GM19043 (cell line): ENCODE results near the gene SSBP3.

Experiments
- ATAC-seq: cut with Tn5 transposase; IDR thresholded peaks from one replicate; pipeline ENCODE4 v1.9.1; 2021; ENCODE audit warnings: low read depth; ENCODE audit not compliant: unreplicated experiment

Gene SSBP3

GRCh38 chr1:54335011-54335754 lies 71.0 kb downstream of the SSBP3 start:
- no peak for ATAC-seq

- ATAC-seq, result no peak
Observed at GRCh38 chr1:54332781-54333585, 73.2 kb downstream of the SSBP3 start.

GRCh38 chr1:54331843-54332463 lies 74.2 kb downstream of the SSBP3 start:
- ATAC-seq, result no peak

GRCh38 chr1:54331091-54331772 lies 75.0 kb downstream of the SSBP3 start:
- no peak for ATAC-seq

- ATAC-seq, result no peak
Observed at GRCh38 chr1:54329312-54330003, 76.7 kb downstream of the SSBP3 start.

GRCh38 chr1:54328066-54328636 lies 78.0 kb downstream of the SSBP3 start:
- no peak for ATAC-seq

- no peak for ATAC-seq
Observed at GRCh38 chr1:54327386-54328065, 78.7 kb downstream of the SSBP3 start.

GRCh38 chr1:54326543-54327385 lies 79.4 kb downstream of the SSBP3 start:
- ATAC-seq, result no peak

- ATAC-seq, result no peak
Observed at GRCh38 chr1:54325703-54326461, 80.3 kb downstream of the SSBP3 start.

GRCh38 chr1:54325284-54325683 lies 80.9 kb downstream of the SSBP3 start:
- ATAC-seq, result no peak

GRCh38 chr1:54324251-54325140 lies 81.7 kb downstream of the SSBP3 start:
- ATAC-seq, result no peak

GRCh38 chr1:54323921-54324250 lies 82.3 kb downstream of the SSBP3 start:
- ATAC-seq, result no peak

- no peak for ATAC-seq
Observed at GRCh38 chr1:54323324-54323739, 82.9 kb downstream of the SSBP3 start.

GRCh38 chr1:54318246-54318814 lies 87.9 kb downstream of the SSBP3 start:
- ATAC-seq, result no peak

- ATAC-seq, result no peak
Observed at GRCh38 chr1:54317084-54317483, 89.1 kb downstream of the SSBP3 start.

GRCh38 chr1:54315099-54315498 lies 91.1 kb downstream of the SSBP3 start:
- no peak for ATAC-seq

GRCh38 chr1:54314696-54315095 lies 91.5 kb downstream of the SSBP3 start:
- ATAC-seq, result no peak
